ENCODE data around the gene KIF3A.

KIF3A gene

GRCh38 chr5:132754947-132755346 lies 17.6 kb upstream of the KIF3A start:
- no peak overlapping the region for H3K4me3 ChIP-seq (replicated peaks in 1 of 2; ENCODE audit: low read depth in 2 of 2, low read length in 2 of 2)
- peak; percentile 20 for TF ChIP-seq CTCF (IDR thresholded peaks at IDR 0.05; ENCODE audit: low read depth, low read length)
- DNase-seq (ENCODE audit: low read depth in 2 of 2) = peak; percentile 37 to 61

- DNase-seq (ENCODE audit: low read depth in 2 of 2) = no peak
- H3K4me3 ChIP-seq (replicated peaks in 1 of 2; ENCODE audit: low read depth in 2 of 2, low read length in 2 of 2) = no peak overlapping the region
- TF ChIP-seq CTCF (IDR thresholded peaks at IDR 0.05; ENCODE audit: low read depth, low read length) = no peak
These were observed 16.8 kb upstream of the KIF3A start for GRCh38 chr5:132754111-132754510.

DNA sequence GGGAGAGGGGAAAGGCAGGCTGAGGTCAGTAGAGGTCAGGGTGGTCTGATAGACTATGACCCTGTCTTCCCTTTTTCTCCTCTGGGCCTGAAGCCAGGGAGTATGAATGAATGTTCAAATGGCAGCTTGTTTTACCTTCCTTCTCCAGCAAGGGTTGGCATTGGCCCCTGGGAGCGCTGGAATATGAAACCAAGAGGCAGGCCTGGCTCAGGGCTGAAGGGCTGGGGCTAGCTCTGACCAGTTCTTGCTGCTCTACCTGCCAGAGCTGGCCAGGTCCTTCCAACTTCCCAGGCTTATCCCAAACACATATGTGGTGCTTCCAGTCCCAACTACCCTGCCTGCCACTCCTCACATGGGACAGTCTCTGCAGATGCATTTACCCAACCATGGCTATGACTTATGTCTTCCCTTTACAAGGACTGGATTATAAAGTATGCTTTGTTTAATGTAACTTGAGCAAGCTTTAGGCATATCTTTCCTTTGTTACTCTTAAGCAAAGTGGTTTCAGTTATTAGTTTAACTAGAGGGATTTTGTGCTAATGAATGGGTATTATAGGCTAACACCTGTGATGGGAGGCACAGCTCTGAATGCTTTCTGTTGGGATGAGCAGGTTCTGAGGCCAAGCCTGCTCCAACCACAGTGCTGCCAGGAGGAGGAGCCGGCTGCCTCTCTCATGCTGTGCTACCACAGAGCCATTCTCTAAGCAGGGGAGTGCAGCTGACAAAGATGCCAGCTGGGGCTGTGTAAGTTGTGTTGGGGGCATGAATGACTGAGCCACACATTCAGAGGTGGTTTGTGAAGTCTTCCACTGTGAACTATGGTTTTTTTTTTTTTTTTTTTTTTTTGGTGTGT lies 16.0 kb upstream of the KIF3A start:
- no peak for TF ChIP-seq CTCF (IDR thresholded peaks at IDR 0.05; ENCODE audit: low read depth, low read length)
- no peak overlapping the region for H3K4me3 ChIP-seq (replicated peaks in 1 of 2; ENCODE audit: low read depth in 2 of 2, low read length in 2 of 2)
- no peak for DNase-seq (ENCODE audit: low read depth in 2 of 2)

- TF ChIP-seq CTCF (IDR thresholded peaks at IDR 0.05; ENCODE audit: low read depth, low read length) = no peak
- H3K4me3 ChIP-seq (replicated peaks in 1 of 2; ENCODE audit: low read depth in 2 of 2, low read length in 2 of 2) = no peak overlapping the region
- no peak for DNase-seq (ENCODE audit: low read depth in 2 of 2)
These were observed 15.3 kb upstream of the KIF3A start for GRCh38 chr5:132752581-132753125.

DNA sequence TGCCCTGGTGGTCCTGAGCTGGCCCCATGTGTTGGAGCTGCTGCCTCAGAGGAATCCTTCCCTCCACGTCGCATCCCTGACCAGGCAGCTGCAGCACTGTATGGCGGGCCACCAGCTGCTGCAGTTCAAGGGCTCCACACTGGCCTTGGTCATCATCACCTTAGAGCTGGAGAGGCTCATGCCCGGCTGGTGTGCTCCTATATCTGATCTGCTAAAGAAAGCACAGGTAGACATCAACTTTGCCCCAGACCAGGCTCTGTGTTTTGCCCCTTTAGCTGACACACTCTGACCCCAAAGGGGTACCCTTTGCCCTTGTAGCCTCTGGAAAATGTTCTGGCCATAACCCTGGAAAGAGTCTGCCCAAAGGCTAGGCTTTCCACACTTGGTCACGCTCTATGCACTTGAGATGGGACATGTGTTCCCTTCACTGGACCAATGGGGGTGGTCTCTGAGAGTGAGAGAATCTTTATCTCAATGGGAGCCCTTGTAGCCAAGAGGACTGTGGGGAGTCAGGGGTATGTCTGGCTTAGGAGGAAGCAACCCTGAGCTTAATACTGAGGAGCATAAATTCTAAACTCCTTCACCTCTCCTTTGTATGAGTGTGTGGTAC lies 14.7 kb upstream of the KIF3A start:
- DNase-seq (ENCODE audit: low read depth in 2 of 2) = no peak
- no peak overlapping the region for H3K4me3 ChIP-seq (replicated peaks in 1 of 2; ENCODE audit: low read depth in 2 of 2, low read length in 2 of 2)
- TF ChIP-seq CTCF (IDR thresholded peaks at IDR 0.05; ENCODE audit: low read depth, low read length) = no peak

DNA sequence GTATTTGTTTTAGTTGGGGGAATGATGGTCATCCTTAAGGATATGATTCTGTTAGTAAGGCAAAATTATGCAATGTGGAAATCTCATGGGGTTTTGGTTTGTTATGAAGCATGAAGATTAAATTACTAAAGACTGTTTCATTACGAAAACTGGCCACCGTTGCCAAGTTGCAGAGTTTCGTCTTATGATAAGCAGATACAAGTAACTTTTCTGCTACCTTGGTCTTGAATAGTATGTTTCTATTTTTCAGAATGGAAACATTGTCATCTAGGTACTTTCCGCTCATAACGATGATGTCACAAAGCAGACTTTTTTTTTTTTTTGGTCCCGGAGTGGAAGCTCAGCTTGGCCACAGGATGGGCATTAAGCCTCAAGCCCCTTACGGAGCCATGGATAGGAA lies 14.1 kb upstream of the KIF3A start:
- TF ChIP-seq CTCF (IDR thresholded peaks at IDR 0.05; ENCODE audit: low read depth, low read length) = no peak
- peak; percentile 92 to 96 for DNase-seq (ENCODE audit: low read depth in 2 of 2)
- H3K4me3 ChIP-seq (replicated peaks in 1 of 2; ENCODE audit: low read depth in 2 of 2, low read length in 2 of 2) = no peak overlapping the region

Measured in cardiac fibroblast (primary cell).